Measurements from ENCODE around the gene XDH.
A peak's percentile ranks its signal among the peaks of the same experiment; 100 is the strongest.

The XDH gene

DNA sequence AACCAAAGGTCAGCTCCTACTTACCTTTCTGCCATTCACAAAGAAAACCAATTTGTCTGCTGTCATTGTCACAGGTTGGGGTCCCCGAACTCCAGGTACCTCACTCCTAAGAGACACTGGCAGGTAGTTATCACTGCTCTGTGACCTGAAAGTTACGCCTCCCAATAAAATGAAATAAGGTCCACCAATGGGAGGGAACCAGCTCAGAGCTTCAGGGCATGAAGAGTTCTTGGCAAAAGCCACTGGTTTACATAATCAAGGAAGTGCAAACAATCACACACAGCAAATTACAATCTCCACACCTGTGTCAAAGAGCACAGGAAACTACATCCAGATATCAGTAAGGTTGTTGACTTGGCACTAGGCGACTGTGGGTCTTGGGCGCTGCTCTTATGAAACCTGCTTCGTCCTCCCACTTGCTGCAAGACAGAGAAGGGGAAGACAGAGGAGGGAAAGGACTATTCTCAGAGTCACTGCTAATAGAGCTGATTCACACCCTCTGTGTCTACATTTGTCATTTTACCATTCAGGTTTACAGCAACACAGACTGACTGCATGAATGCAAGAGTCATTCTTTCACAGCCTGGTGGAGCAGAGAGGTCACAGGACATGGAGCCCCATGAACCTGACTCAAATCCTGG is at the start of gene XDH:
Gene XDH, minus strand, starts transcription at position 142 of the 641 bp plus-strand sequence. Its CDS starts 76 bp downstream, at position 66.
- DNase-seq (ENCODE audit: low read depth): no peak
- no peak within 1 kb of the TSS for H3K4me3 ChIP-seq (ENCODE audit: low read depth, low read length)

DNA sequence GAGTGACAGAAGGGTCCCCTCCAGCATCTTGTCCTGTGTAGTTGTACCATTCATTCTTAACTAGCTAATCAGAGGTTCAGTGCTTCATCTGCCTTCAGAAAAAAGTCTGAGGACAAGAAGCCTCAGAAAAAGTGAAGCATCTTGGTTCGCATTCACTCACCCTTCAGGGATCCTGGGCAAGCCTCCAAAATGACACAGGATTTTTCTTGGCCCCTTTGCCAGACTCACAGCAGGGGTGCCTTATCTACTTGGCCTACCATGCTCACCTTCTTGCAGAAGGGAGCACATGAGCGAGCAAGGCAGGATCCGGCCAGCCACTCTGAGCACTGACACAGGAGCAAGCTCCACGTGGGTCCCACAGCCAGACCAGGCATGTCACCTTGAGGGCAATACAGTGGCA is 43.1 kb upstream of the XDH start:
- no peak for DNase-seq (ENCODE audit: low read depth)
- no peak overlapping the region for H3K4me3 ChIP-seq (ENCODE audit: low read depth, low read length)

DNA sequence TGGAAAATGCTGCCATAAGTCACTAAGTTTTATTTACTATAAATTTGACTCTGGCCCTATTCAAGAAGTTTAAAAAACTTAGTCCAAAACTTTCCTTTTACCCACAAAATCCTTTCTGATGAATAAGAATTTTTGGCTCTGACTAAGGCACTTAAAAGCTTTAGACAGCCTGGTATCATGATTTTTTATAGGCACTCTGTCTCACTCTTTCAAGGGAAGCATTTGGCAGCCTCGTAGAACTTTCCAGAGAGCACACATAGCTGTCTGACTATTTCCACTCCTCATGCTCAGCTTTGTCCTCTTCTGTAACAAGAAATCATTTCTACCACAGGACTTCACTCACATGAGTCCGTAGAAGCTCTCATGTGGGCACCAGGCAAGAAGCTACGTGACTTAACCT is 32.3 kb upstream of the XDH start:
- H3K4me3 ChIP-seq (ENCODE audit: low read depth, low read length): no peak overlapping the region
- no peak for DNase-seq (ENCODE audit: low read depth)

DNA sequence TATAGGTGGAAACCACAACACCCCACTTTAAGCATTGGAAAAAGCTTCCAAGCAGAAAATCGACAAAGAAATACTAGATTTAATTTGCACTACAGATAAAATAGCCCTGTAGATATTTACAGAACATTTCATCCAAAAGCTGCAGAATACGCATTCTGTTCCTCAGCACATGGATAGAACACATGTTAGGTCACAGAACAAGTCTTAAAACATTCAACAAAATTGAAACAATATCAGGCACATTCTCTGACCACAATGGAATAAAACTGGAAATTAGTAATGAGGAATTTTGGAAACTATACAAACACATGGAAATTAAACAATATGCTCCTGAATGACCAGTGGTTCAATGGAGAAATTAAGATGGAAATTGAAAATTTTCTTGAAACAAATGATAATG is 27.8 kb upstream of the XDH start:
- no peak for DNase-seq (ENCODE audit: low read depth)
- H3K4me3 ChIP-seq (ENCODE audit: low read depth, low read length): no peak overlapping the region

DNA sequence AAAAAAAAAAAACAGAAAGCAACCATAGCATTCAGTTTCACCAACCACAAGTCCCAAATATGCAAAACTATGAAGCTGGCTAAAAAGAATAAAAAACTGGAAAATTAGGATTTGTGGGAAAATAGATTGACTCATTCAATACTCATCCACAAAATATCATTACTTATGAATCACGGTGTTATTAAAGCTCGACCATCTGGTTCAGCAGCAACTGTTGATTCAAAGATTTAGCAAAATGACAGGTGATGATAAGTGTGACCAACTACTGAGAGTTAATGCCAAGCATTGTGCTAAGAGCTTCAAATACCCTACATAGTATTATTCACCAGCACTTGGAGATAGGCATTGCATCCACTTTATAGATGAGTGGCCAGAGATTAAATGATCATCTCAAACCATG is 26.2 kb upstream of the XDH start:
- DNase-seq (ENCODE audit: low read depth): peak; percentile 73
- no peak overlapping the region for H3K4me3 ChIP-seq (ENCODE audit: low read depth, low read length)

DNA sequence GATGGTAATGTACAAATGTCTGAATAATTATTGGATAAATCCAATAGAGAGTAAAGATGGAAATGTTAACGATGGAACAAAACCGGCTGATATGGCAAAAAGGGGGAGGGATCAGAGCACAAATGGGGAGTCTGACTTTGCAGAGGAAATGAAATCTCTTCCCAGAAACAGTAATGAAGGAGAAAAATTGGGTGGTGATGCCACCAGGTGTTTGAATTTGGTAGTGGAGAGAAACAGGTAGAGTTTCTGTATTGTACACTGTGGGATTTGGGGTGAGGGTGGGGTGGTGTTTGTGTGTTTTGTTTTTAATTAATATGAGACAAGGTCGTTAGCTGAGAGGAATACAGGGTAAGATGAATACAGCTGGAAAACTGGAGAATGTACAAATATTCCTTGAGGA is 20.4 kb upstream of the XDH start:
- no peak overlapping the region for H3K4me3 ChIP-seq (ENCODE audit: low read depth, low read length)
- no peak for DNase-seq (ENCODE audit: low read depth)

DNA sequence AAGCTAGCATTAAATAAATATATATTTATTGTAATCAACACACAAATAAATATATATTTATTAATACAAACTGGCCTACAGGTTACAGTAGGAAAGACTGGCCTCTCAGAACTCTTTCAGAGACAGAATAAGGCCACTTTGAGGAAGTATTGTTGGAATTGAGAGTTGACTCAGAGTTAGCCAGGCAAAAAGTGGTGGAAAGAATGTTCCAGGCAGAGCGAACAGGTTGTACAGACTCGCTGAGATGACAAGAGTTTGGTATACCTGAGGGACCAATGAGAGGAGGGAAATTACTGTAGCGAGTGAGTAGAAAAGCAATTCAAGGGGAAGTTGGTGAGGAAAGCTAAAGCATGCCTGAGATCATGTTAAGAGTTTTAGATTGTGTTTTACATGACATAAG is 19.0 kb upstream of the XDH start:
- no peak for DNase-seq (ENCODE audit: low read depth)
- no peak overlapping the region for H3K4me3 ChIP-seq (ENCODE audit: low read depth, low read length)

DNA sequence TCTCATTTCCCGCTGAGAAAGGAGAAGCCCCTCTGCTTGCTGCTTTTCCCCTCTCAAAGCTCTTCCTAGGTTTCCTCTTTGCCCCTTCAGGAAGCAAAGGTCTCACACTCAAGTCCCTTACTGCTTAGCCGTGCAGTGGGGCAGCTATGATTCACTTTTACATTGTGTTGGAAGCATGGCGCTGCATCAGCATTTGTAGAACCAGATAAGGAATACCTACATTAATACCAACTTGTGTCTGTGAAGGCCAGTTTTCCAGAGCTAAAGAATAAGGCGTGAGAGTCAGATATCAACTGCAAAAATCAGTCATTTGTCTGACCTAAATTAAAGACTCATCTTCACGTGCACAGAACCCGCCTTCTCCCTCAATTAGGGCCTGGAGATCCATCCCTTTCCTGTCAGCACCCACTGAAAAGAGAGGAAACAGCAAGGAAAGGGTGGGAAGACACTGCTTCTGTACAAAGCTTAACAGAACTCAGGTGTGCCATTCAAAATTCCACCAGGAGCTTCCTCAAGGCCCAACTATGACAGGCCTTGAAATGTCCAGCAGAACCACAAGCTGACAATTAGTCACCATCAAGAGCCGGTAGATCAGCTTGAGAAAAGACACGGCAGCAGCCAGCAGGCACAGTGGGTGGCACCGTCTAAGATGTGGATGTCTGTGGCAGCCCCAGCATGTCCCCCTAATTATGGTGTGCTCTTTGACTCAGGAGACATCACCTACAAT is 16.1 kb upstream of the XDH start:
- no peak for DNase-seq (ENCODE audit: low read depth)
- H3K4me3 ChIP-seq (ENCODE audit: low read depth, low read length): no peak overlapping the region

DNA sequence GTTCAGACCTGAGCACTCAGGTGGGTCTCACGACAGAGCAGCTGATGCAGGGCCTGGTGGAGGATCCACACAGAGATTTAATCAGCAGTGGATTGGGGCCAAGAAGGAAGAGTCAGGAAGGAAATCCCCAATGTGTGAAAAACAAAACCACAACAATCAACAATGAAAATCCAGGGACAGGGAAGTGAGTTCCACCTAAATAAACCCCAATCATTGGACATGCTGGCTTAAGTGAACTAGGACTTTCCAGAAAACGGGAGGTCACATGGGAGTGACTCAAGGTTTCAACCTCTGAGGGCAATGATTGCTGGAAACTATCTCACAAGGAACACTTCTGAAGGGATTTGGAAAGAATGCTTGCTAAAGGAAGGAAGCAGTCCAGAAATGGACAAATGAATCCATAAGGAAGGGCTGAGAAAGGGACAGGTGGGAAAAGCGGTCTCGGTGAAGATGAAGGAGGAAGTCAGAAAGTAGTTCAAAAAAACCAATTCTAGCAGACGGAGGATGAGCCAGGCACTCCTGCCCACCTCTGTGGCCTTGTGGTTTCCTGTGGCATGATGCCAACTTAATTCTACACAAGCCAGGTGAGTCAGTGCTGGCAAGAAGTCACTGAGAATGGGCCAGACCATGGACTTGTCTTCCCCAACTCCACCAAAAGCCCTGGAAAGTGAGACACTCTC is 15.4 kb upstream of the XDH start:
- DNase-seq (ENCODE audit: low read depth): no peak
- H3K4me3 ChIP-seq (ENCODE audit: low read depth, low read length): no peak overlapping the region

DNA sequence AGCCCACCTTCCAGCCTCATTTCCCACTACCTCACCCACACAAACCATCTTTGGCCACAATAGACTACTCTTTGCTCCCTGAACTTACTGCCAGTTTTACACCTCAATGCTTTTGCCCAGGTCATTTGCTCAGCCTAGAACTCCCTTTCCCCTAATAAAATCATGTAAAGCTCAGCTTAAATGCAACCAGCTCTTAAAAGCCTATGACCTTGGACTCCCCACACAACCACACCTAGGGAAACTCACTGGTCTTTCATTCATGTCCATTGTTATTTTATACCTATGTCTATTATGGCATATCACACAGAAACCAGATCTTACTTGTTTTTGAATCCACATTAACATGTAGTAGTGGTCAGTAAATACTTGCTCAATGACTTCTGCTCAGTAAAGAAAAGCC is 14.5 kb upstream of the XDH start:
- H3K4me3 ChIP-seq (ENCODE audit: low read depth, low read length): no peak overlapping the region
- no peak for DNase-seq (ENCODE audit: low read depth)

DNA sequence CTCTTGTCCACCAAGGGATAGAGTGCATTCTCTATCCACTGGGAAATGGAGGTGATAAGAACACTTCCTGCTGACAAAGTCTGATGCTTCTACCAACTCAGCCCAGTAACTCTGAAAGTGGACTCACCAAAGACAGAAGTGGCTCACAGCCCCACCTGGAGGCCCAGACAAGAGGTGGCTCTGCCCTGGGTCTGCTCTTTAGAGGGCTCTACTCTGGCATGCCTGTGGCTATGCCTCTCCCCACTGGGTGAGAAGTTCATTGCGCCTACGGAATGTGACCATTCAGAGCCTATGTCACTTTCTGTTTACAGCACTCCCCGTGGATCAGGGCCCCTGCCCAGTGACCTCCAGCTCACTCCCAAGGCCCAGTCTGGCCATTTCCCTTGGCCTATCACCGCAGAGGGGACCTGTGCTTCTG is 13.5 kb upstream of the XDH start:
- no peak overlapping the region for H3K4me3 ChIP-seq (ENCODE audit: low read depth, low read length)
- DNase-seq (ENCODE audit: low read depth): no peak

DNA sequence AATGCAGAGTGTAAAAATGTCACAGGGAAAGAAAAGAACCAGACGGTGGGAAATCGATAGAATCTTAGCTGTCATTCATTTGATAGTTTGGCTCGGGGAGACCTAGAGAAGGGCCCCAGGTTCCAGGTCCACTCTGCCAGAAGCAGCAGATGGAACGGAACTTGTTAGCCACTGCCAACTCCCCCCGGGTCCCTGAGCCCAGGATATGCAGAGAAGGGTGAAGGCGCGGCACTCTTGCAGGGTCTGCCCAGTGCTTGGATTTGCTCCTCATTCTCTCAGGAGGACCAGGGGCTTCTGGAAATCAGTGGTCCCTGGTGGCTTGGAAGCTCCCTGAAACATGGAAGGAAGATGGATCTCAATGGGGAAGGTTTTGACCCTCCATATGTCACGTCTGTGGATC is 11.6 kb upstream of the XDH start:
- no peak for DNase-seq (ENCODE audit: low read depth)
- H3K4me3 ChIP-seq (ENCODE audit: low read depth, low read length): no peak overlapping the region

DNA sequence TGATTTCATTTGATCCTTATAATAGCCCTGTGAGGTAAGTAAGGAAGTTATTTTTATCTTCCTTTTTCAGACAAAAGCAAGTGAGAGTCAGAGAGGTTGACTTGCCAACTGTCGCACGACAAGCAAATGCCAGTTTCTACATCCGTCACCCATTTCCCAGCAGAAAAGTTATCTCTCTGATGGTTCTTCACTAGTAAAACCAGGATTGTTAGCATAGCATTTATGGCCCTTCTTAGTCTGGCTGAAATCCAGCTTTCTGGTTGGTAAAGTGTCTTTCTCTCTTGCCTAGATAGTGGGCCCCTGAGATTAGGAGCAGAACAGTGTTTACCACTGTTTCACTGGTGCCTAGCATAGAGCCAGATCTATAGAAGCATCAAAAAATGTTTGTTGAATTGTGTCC is 7.1 kb upstream of the XDH start:
- no peak overlapping the region for H3K4me3 ChIP-seq (ENCODE audit: low read depth, low read length)

DNA sequence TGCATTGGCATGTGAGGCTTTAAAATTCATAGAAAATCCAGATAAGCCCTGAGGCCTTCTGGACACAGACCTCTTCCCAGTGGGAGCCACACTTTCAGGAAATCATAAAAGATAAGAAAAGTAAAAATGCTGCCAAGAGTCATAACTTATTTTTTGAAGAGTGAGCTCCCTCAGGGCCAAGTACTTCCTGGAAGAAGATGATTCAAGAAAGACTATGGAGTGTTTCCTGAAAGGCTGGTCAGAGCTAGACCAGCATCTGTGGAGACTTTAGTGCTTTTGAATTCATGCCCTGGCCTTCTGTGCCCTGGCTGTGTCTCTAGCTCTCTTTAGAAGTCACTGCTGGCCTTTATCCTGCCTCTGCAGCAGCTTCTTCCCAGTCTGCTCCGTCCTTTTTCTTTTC is 6.4 kb upstream of the XDH start:
- H3K4me3 ChIP-seq (ENCODE audit: low read depth, low read length): no peak overlapping the region
- no peak for DNase-seq (ENCODE audit: low read depth)

More for the DNA sequence above, 7.1 kb upstream of the XDH start:
- no peak for DNase-seq (ENCODE audit: low read depth)

DNA sequence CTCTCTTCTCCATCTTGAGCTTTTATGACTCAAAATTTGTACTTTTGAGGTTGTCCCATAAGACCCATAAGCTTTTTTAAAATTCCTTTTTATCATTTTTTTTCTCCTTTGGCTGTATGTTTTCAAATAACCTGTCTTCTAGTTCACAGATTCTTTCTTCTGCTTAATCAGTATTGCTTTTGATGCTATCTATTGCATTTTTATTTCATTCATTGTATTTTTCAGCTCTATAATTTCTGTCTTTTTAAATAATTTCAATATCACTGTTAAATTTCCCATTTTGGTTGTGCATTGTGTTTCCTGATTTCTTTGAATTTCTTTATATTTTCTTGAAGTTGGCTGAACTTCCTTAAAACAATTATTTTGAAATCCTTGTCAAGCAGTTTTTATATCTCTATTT is 4.8 kb upstream of the XDH start:
- H3K4me3 ChIP-seq (ENCODE audit: low read depth, low read length): no peak overlapping the region
- DNase-seq (ENCODE audit: low read depth): no peak

DNA sequence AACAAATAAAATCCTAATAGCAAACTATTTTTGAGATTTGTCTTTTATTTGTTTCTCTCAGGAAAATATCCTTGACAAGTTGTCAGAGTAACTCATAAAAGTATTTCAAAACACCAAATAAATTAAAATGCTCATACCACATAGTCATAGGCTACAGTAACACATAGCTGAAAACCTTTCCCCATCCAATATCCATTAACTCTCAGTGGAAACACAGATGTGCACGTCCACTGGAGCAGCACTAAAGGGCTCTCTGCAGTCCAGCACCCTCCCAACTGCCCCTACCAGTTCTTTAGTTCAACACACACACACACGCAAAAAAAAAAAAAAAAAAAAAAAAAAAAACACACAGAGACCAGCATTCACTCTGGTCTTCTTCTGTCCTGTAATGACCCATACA is 879 bp upstream of the XDH start:
- no peak overlapping the region for H3K4me3 ChIP-seq (ENCODE audit: low read depth, low read length)
- DNase-seq (ENCODE audit: low read depth): no peak

DNA sequence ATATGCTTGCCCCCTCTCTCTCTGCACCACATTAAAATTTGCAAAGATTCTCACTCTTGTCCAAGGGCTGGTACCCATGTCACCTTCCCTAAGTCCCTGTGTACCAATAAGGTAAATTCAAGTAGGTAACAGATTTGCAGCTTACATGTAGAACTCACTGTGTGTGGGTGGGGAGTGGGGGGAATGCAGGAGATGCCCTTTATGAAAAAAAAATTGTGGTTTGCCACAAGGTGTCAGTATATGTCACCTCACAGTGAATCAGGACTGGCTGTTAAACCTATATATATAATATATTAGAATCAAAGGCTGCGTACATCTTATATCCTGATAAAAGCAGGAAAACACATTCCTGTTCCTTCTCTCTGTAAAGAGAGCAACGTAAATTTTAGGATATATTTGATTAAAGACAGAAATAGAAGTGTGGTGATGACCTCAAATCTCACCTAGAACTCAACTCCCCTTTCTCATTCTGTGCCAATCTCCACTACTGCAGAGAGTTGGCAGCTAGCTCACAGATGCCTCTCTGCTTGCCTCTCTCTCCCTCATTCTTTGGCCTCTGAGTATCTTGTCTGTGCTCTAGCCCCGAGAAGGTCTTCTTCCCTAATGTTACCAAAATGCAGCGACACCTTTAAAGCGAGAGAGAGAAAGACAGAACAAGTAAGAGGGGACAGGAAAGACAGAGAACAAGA is 536 bp downstream of the XDH start:
- no peak for DNase-seq (ENCODE audit: low read depth)
- no peak overlapping the region for H3K4me3 ChIP-seq (ENCODE audit: low read depth, low read length)

DNA sequence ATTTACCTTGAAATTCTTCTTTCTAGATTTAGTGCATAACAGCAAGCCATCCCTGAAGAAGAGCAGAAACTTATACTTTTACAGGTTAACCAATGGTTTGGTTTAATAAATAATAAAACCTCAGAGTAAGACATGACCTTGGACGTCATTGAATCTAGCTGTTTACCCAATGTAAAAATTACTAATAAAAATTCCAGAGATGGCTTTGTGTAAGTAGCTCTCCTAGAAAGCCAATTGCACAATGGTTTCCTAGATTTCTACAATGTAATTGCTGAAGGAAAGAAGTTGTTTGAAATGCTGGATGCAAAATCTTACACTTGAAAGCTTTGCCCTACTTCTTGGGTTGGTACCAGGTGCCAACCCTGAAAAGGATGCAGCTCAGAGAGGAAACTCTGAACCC is 1.5 kb downstream of the XDH start:
- DNase-seq (ENCODE audit: low read depth): no peak
- H3K4me3 ChIP-seq (ENCODE audit: low read depth, low read length): no peak overlapping the region

DNA sequence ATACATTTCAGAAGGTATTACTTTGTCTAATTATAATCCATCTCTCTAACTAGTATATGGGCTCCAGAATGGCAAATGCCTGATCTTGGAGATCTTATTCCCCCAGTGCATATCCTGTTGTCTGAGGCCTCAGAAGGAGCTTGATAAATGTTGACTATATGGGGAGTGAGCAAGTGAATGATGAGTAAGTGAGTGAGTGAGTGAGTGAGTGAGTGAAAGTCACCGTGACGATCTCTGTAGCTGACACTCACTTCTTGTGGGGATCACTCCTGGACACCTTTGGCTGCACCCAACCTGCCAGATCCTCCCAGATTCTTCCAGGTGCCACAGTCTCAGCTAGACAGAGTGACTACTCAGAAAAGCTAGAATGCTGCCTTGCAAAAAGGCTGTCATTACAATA is 2.8 kb downstream of the XDH start:
- no peak overlapping the region for H3K4me3 ChIP-seq (ENCODE audit: low read depth, low read length)
- DNase-seq (ENCODE audit: low read depth): no peak

DNA sequence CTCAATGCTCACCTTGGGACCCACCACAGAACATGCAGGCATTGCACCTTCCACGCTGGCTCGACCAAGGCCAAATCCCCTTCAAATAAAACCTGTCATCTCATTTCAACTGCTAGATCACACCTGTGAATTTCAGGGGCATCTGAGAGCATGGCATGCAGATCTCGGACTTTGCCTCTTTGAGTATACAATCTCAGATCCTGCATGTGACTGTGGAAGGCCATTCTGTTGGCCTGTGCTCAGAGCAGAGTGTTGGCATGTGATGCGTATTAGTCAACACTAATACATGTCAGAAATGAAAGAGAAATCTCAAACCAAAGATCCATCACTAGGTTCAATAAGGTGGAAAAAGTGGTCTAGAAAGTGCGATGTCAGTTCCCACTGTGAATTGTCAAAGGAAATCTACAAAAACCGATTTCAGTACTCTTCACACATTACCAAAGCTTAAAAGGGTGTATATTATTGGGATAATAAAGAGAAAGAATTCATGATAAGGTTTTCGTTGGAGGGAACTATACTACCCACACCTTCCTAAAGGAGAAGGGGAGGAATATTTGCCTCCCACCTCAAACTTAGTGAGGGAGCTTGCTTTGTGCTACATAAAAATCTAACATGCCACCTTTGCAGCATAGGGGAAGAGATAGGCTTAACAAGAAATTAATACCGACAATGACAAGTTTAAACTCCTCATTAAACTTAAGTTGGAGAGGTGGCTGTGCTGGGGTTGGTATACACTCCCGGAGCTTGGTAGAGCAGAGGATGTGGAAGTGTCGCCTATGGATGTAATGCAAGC is 7.8 kb downstream of the XDH start:
- no peak for DNase-seq (ENCODE audit: low read depth)

More for the DNA sequence above, 7.8 kb downstream of the XDH start:
- H3K4me3 ChIP-seq (ENCODE audit: low read depth, low read length): no peak overlapping the region

Measured in skeletal muscle cell (primary cell).